HG02759 (cell line): ENCODE data around the gene FAM13C.
"Not testable (repeated sequence)": the region's sequence is repeated elsewhere in the genome, so short reads cannot be mapped to it uniquely, and the experiment has no call there.

Experiments
- ATAC-seq: cut with Tn5 transposase; IDR thresholded peaks from one replicate; pipeline ENCODE4 v1.9.1; 2021; ENCODE audit warnings: mild to moderate bottlenecking, moderate library complexity; ENCODE audit not compliant: unreplicated experiment

Gene FAM13C

DNA sequence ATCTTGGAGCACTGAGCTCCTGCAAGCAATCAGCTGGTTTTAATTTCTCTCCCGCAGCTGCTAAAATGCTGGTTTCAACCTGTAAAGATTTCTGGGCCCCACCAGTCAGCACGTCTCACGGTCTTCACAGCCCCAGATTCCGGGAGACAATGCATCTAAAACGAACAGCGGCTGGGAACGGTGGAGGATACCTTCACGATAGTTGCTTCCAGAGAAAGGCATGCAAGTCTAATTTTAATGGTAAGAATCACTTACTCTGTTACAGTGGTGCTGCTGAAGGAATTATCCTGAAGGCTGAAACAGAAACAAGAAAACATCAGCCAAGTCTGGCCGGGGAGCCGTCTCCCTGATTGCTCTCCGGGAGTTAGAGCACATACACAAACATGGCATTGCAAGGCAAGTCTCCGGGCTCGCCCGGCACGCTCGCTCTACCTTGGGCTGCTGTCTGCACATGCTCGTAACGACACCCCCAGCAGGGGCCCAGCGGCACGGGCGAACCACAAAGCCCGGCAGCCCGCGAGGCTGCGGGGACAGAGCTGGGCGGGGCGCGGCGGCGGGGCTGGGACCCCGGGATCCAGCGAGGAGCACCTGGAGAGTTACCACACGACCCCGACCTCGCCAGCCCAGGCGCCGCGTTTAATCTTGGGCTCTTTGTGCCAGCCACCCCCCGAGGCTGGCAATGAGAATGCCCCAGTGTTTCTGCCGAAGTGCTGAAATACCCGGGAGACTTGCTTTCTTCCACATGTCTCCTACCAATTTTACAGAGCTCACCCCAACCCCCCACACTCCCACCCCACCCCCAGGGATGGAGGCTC lies at the start of gene FAM13C:
Gene FAM13C (minus strand): TSS at position 406 of the 815 bp plus-strand sequence. CDS start 89 bp downstream, at position 317.
- ATAC-seq: peak; percentile 61

DNA sequence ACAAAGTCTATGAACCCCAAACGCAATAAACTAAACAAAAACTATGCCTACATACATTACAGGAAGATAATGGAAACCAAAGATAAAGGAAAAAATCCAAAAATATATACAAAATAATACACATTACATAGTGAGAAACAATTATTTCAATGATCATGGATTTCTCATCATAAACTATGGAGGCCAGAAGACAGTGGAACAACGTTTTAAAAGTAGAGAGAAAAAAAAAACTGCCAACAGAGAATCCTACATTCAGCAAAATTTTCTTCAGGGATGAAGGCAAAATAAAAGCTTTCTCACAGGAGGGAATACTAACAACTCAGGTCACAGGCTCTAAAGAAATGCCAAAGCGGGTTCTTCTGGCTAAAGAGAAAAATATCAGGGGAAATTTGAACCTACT lies 42.9 kb upstream of the FAM13C start:
- no peak for ATAC-seq

DNA sequence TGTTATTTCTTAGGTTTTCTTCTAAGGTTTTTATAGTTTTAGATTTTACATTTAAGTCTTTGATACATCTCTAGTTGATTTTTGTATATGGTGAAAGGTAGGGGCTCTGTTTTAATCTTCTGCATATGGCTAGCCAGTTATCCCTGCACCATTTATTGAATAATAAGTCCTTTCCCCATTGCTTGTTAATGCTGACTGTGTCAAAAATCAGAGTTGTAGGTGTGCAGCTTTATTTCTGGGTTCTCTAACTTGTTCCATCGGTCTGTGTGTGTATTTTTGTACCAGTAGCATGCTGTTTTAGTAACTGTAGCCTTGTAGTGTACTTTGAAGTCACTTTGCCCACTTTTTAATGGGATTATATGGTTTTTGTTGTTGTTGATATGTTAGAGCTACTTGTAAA lies 37.9 kb upstream of the FAM13C start:
- no peak for ATAC-seq

DNA sequence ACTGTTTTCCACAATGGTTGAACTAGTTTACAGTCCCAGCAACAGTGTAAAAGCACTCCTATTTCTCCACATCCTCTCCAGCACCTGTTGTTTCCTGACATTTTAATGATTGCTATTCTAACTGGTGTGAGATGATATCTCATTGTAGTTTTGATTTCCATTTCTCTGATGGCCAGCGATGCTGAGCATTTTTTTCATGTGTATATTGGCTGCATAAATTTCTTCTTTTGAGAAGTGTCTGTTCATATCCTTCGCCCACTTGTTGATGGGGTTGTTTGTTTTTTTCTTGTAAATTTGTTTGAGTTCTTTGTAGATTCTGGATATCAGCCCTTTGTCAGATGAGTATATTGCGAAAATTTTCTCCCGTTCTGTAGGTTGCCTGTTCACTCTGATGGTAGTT lies 37.0 kb upstream of the FAM13C start:
- not testable (repeated sequence) for ATAC-seq

DNA sequence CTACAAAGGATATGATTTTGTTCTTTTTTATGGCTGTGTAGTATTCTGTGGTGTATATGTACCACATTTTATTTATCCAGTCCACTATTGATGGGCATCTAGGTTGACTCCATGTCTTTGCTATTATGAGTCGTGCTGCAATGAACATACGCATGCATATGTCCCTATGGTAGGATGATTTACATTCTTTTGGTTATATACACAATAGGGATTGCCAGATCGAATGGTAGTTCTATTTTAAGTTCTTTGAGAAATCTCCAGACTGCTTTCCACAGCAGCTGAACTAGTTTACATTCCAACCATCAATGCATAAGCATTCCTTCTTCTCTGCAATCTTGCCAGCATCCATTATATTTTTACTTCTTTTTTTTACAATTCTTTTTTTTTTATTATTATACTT lies 35.6 kb upstream of the FAM13C start:
- no peak for ATAC-seq

DNA sequence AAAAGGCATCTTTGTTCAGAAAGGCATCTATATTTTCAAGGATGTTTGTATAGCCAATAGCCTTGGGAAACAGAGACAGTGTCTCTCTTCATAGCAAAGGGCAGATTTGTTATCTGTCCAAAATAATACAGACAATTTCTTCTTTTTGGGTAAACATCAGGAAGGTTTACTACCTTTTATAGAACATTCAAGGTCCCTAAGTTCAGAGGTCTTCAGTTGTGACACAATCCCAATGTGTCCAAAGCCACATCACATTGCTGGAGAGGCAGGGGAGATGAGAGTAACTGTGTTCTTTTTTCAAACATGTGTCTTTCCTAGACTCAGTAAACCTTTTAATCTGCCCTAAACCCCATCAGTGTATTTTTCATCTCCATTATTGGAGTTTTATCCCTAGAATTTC lies 33.6 kb upstream of the FAM13C start:
- ATAC-seq: no peak

DNA sequence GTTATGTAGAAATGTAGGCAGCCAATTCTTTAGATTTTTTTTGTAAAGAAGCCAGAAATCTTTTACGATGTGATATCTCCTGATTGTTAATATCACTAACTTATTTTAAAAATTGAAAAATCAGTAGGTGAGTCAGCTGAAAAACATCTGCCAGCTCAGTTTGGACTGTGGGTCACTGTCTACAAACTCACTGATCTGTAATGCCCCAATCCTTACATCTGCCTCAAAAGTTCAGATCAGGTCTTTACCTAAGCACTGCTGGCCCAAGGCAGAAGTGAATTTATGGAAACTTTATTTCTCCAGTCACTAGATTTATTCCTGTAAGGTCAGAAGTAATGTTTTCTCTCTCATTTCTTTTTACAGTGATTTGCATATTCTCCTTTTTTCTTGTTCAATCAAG lies 31.0 kb upstream of the FAM13C start:
- no peak for ATAC-seq

DNA sequence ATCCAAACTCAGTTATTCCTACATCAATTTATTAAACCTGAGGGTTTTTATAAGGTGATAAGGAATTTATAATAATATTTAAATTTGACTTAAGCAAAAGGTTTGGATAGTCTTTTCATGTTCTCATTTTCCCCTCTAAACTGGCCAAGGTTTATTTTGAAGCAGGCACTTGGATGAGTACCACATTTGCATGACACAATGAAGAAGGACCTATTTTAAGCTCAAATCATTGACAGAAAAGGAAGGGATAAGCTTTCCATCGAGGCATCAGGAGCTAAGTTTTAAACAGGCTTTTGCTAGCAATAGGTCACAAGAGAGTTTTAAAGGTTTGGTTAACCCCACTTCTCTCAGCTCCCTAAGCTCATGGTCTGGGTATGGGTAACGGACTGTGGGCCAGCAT lies 28.7 kb upstream of the FAM13C start:
- ATAC-seq: no peak

DNA sequence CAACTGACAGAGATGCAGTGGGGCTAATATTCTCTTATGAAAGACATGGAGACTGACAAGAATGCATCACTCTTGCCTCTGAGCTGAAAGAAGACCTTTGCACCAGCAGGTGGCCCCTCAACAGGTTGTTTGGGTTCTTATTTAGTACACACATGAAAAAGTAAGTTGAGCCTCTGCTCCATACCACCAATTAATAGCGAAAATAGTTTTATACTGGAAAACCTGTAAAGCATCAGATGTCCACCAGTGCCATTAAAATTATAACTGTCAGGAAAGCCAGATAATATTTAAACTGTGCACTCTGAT lies 26.3 kb upstream of the FAM13C start:
- ATAC-seq: no peak

DNA sequence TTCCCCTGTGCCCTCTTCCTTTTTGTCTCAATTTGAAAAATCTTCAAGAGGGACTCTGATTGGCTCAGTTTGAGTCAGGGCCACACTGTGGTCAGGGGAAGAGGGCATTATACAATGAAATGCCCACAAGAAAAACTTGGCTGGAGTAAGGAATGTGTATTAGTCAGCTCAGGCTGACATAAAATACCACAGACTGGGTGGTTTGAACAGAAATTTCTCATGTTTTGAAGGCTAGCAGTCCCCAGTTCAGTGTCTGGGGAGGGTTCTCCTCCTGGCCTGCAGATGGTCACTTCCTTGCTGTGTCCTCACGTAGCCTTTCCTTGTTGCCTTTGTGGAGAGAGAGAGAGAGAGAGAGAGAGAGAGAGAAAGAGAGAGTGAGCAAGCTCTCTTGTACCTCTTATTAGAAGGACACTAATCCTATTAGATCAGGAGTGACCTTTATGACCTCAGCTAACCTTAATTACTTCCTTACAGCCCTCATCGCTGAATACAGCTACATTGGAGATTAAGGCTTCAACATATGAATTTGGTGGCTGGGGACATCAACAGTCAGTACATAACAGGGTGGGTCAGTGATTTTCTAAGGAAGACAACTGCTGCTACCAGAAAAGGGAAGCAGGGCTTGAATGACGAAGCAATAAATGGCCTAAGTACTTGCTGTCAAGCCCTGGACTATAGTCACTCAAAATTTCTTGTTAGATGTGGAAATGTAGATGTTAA lies 25.8 kb upstream of the FAM13C start:
- ATAC-seq: no peak

DNA sequence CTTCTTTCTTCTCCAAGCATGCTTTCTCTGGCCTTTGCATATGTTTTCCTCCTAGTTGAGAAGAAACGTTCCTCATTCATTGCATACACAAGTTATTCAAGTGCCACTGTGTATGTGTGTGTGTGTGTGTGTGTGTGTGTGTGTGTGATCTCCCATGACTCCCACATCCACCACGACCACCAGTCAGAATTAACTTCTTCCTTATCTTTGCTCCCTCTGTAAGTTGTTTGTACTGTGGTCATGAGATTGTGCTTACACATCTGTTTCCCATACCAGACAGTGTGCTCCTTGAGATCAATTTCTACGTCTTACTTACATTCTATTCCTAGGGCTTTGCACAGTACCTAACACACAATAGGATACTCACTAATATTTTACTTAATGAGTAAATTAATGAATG lies 22.4 kb upstream of the FAM13C start:
- no peak for ATAC-seq

DNA sequence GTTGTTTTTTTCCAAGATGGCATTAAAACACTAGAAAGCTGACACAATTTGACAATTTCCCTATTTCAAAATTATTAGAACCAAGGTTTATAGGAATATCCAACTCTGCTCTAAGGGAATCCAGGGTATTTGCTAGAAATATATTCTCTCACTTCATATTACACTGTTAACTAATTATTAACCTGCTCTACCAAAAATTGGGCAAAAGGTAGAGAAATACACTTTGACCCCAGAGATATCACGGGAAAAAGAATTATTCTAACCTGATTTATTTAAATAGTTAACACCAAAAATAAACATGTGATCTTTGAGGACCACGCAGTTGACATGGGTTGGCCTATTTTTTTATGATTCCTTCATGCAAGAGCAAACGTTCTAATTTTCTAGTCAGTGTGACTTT lies 21.6 kb upstream of the FAM13C start:
- ATAC-seq: no peak

DNA sequence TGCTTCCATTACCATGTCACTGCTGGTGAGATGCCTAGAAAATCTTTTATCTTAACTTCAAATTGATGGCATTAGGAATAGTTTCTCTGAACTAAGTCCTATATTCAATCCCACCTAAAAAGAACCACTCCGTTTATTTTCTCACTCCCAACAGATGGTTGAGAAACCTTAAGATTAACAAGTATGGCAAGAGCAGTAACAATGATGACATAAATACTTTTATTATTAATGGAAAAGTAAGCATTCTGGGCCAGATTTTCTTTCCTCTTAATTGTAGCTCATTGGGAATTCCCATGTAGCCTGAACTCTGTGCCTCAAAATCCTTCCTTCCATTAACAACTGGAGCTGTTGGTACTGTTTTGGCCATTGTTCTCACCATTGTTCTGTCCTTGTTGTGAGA lies 21.1 kb upstream of the FAM13C start:
- ATAC-seq: no peak

DNA sequence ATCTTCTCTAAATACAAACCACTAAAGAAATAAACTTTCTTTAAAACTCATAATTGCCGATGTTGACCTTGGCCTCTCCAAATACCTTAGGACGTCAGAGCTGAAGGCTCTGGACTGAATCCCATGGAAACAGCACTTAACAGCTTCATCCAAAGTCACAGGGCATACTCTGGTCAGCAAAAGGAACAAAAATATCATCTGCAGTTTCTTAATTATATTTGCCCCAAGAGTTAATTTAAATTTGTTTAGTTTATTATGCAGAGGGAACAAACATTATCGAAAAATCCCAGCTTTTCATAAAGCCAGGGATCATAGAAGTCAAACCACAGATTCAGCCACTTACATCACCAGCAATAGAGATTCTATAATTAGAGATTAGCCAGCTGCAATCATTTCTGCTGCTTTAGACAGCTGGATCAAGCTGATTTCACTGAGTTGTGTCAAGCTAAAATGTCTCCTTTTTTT lies 20.5 kb upstream of the FAM13C start:
- no peak for ATAC-seq

DNA sequence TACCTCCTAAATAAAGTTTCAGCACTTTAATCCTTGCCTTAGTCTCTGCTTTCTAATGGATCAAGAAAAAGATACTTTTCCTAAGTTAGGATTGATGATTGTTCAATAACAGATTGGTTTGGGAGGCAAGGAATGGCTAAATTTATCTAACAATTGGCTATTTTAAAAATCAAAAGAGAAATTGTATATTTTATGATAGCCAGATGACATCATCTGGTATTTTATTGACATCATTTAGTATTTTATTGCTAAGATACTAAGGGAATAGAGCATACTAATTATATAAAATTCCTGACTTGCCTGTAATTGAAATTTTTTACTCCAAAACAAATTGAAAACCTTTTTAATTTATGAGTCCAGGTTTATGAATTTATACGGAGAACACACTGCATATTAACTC lies 19.3 kb upstream of the FAM13C start:
- no peak for ATAC-seq

DNA sequence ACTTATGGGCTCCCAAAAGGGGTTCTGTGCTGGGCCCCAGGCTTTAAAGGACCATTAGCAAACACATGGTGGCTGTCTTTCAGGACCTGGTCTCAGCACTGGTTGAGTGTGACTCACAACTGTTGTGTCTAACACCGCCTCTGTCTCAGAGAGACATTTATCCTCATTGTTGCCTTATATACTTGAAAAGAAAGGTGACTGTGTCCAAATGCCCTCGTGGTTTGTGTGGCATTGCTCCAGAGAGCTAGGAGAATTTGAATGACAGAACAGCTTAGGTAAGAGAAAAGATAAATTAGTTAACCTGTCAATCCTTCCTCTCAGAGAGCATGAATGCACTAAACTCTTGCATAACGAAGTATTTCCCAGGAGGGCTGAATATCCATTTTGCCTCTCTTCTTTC lies 14.5 kb upstream of the FAM13C start:
- no peak for ATAC-seq

DNA sequence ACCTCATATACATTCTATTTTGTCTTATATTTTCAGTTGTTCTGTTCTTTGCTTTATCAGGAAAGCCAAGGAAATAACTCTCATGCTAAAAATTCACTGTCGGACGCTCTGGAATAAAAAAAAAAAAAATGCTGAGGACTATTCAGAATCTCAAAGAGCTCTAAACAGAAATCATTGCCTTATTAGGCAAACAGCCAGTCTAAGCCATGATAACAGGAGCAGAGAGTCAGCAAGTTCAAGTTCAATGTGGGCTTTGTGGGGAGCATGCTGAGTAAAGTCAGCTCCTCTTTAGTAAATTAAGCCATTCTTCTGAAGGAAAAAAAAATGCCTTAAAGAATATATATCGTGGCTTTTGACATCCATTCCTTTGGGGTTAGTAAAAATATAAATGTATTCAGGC lies 13.6 kb upstream of the FAM13C start:
- ATAC-seq: no peak

DNA sequence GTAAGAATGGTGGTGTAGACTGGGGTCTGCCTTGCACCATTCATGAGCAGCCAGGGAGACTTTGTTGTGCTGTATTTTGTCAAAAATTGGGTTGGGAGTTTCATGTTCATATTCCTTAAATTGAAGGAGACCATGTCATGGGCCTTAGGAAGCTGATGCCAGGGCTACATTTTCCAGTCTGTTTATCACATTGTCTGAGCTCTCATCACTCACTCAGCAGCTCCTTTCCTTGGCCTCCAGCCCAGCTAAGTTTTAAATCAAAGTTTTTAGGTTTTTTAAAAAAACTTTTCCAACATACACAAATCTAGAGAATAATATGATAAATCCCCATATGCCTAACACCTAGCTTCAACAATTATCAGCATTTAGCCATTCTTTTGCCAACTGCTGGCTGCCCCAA lies 12.6 kb upstream of the FAM13C start:
- no peak for ATAC-seq

DNA sequence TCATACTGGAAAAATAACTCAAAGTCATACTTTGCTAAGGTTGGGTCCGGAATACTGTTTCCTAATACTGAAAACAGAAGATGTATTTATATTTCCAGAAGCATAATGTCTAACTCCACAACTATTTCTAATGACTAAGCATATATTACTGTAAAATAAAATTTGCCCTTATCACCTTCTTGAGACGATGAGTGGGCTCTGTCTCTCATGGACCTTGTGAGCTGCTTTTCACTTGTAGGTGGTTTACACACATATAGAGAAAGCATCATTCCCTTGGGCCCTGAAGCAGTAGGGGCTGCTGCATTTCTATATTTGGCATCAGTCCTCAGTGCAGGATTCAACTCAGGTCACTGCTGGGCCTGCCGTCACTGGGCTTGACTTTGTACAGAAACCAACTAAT lies 10.7 kb upstream of the FAM13C start:
- no peak for ATAC-seq

DNA sequence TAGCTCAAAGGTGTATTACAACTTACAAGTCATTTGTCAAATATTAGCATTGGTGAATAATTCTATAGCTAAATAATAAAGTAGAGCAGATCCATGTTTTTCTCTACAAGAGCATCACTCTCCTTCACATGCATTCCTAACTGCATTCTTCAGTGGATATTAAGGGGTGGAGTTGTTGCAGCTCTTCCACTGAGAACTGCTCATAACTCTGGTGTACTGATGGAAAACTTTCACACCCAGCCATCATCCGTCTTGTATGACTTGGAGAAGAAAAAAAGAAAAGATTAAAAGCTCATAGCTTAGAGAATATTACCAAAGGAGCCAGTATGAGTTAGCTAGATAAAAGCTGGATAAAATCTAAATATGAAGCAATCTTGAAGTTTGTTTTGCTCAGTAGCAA lies 10.2 kb upstream of the FAM13C start:
- no peak for ATAC-seq

DNA sequence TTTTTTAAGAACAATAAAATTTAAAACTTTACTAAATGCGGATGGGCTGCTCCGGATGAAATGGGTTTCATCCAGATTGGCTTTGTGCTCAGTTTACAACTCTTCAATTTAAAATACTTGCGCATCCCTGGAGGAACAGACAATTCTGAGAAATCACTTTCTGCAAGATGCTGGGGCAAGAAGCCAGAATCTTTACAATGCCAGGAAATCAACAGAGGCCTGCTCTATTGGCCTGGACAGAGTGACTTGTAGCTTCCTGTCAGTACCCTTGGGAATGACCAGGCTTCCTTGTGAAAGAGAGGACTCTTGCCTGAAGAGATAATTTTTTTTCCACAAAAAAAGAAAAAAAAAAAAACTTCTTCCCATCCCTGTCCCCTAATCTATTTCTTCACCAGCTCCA lies 3.9 kb upstream of the FAM13C start:
- no peak for ATAC-seq

DNA sequence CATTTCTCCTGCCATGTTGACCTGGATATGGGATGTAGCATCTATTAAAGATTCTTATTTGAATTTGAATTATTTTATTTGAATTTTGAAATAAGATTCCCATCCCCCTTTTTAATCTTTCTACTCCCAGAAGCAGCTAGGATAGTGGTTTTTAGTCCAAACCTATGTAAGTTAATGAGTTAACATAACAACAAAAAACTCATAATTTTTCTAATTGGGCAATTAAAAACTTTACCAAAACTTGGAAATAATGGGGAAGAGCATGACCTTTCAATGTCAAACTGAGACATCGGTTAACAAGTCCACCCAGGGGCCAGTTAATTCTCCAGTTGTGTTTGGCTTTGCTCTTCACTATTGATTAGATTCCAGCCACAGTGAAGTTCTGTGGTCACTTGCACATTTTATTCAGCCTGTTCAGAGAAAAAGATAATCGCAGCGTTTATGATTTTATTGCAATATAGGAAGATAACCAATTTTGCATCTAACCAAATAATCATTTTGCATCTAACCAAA lies 1.2 kb upstream of the FAM13C start:
- ATAC-seq: no peak
